ENCODE results near the gene ASXL1. TPM values are rescaled to one million over a fixed set of nuclear protein-coding genes. Genes with fewer than 3 reads are reported as not detected.
"Not testable (repeated sequence)": the region's sequence is repeated elsewhere in the genome, so short reads cannot be mapped to it uniquely, and the experiment has no call there.

ASXL1 gene
- total RNA-seq, 1 donor from 2014 or later = 27.0 TPM

DNA sequence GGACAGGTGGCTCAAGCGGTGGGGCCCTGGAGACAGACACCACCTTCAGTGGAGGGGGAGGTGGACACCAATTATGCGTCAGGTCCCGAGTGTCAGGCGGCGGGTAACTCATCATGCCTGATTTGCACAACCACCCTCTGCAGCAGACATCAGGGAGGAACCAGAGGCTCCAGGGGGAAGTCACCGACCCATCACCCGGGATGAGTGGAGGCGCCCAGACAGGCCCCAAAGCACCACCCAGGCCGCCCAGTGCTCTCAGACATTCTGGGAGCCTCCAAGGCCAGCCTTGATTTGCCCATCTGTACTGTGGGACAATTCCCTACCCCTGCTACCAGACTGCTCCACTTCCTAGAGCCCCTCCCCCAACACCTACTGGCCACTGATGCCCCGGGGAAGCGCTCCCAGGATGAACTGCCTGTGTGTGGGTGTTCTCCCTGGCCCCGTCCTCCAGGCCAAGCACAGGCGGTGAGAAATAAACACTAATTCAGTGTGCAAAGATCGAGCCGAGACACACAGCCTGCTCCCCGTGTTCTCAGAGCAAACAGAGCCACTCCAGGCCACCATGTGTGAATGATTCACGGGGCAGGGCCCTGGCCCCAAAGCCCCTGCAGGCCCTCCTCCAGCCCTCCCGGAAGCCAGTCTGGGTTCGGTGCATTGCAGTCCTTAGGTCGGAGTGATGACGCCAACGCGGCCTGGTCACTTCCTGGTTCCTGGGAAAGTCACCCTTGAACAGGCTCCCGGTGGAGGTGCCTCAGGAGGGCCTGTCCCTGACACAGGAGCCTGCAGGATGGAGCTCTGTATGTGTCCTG lies 107.2 kb downstream of the ASXL1 start:
- no peak for DNase-seq (ENCODE audit: low read depth)

DNA sequence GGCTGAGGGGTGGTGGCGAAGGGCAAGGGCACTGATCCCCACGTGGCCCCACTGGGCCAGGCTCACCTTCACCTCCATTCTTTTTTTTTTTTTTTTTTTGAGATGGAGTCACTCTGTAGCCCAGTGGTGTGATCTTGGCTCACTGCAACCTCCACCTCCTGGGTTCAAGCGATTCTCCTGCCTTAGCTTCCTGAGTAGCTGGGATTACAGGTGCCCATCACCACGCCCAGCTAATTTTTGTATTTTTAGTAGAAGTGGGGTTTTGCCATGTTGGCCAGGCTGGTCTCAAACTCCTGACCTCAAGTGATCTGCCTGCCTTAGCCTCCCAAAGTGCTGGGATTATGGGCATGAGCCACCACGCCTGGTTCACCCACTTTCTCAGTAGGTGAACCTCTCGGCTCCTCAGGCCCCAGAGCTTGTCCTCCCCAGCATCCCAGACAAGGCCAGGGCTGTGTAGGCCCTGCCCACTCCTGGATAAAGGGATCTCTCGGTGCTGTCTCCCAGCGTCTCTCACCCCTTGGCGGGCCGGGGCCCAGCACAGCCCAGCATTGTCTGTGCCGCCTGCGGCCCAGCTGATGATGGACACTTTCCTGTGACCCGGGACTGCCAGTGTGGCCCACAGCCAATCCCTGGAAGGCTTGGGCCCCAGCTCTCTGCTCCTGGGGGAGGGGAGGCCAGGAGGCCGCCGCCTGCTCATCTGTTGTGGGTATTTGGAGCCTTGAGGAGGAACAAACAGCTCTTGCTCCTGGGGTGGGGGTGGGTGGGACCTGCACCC lies 108.0 kb downstream of the ASXL1 start:
- DNase-seq (ENCODE audit: low read depth) = not testable (repeated sequence)

DNA sequence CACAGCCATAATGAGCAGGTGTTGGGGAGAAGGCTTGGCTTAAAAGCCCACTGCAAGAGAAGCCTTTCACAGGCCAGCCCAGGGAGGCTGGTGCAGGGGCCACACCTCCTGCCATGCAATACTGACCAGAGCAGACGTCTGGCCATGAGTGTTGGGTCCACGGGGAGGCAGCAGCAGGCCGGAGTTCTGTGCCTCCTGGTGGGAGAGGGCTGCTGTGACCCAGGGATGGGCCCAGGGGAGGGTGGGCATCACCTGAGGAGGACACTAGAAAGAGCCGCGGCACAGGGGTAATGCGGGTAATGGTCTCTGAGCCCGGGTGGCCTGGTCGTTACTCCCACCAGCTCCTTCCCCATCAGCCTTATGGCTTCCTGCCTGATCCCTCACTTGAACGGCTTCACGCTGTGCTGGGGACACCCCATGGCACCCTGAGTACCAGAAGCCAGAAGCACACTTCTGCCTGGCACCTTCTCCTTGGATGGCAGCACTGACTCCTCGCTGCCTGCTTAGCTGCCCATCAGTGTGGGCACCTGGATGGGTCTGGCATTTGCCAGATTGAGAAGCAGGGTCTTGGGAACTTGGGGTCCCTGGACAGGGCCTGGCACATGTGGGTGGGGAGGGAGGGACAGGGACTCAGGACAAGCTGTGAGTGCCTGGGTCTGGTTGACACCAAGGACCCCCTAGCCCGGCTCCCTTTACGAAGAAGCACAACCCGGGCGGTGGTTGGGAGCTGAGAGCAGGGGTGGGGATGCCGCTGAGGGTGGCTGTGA lies 108.8 kb downstream of the ASXL1 start:
- no peak for DNase-seq (ENCODE audit: low read depth)

DNA sequence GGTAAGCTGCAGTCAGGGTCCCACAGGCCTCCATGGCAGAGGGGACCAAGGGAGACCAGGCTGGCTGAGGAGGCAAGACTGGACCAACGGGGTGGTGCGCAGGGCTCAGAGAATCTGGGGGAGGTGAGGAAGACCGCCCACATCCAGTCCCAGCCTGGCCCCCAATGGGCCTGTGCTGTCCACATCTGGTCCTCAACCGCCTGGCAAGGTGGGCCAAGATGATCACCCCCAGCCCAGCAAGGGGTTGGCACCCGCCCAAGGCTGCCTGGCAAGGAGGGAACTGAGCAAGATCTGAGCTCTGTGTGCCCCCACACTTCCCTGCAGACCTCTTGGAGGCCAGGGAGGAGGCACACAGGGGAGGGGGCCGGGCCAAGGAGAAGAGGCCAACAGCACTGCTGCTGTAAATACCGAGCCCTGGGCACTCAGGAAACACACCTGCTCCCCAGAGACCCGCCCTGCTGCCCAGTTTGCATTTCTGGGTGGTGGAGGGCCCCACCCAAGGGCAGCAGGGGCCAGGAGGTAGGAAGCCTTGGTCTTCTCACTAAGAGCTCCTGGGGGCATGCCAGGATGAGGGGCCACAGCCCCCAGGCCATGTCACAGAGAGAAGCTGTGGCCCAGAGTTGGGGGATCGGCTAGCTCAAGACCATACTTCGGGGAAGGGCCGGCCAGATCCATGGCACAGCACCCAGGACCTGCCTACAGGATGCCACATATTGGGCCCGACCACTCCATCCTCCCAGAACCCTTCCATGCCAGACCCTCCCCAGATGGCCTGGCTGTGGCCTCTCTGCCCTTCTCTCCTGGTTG lies 109.6 kb downstream of the ASXL1 start:
- no peak for DNase-seq (ENCODE audit: low read depth)

DNA sequence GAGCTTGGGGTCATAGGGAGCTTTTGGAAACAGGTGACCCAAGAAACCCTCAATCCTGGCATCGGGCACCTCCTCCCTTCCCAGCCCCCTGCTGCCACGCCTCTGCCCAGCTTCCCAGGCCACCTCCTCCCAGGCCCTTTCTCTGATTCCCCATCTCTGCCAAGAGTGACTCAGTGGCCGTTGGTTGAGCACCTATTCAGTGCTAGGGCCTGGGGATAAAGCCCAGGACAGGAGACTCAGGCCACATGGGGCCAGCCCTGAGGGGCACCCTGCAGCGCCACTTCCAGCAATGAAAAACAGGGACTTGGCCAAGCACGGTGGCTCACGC lies 110.1 kb downstream of the ASXL1 start:
- DNase-seq (ENCODE audit: low read depth) = no peak

DNA sequence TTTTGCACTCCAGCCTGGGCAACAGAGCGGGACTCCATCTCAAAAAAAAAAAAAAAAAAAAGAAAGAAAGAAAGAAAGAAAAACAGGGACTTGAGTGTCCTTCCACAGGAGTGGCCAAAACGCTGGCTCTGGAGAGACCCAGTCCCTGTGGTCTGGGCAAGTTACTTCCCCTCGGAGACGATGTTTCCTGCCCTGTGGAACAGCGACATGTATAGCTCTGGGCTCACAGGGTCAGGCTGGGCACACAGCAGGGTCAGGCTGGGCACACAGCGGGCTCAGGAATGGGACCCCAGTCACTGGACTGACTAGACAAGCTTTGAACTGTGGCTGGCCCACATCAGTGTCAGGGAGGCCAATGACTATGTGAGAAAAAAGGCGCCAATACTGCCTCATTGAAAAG lies 110.7 kb downstream of the ASXL1 start:
- DNase-seq (ENCODE audit: low read depth) = no peak

DNA sequence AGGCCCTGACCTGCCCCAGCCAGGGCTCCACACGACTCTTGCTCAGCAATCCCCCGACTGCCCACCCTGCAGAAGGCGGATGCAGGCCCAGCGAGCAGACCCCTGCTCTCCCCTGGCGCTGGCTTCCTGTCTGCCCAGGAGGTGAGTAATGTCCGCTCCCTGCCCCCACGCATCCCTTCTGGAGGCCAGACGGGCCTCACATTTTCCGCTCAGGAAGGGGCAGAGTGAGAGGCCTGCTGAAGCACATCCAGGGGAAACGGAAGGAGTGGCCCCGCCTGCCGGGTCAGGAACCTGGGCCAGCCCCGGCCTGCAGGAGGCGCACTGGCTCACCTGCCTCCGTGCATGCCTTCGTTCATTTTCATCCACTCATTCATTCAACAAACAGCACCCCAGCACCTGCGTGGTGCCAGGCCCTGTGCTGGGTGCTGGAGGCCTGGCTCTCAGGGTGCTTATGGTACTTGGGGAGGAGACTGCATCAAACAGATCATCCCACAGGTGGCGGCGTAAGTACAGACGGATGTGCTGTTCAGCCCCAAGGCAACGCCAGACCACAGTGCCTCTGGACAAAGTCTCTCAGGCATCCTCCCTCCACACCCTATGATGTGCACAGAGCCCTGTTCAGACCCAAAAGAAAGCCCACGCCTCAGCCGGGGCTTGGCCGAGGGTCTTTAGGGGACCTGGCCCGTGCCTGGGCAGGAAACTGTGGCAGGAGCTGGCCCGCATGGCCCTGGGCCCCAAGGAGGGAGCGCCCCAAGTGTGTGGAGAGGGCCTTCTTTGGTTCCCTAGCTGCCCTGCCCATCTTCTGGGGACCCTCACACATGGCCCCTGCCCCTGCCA lies 112.1 kb downstream of the ASXL1 start:
- no peak for DNase-seq (ENCODE audit: low read depth)

DNA sequence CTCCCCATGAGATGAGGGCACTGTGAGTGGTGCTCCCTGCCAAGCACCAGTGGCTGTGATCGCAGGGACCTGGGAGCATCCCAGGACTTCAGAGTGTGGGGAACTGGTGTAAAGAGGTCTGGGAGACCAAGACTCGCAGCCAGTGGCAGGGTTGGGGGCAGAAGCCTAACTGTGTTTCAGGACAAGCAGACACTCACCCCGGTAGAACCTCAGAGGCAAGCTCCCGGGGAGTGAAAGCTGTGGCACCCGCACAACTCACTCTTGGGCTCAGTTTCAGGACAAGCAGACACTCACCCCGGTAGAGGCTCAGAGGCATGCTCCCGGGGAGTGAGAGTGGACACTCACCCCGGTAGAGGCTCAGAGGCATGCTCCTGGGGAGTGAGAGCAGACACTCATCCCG lies 112.8 kb downstream of the ASXL1 start:
- DNase-seq (ENCODE audit: low read depth) = no peak

DNA sequence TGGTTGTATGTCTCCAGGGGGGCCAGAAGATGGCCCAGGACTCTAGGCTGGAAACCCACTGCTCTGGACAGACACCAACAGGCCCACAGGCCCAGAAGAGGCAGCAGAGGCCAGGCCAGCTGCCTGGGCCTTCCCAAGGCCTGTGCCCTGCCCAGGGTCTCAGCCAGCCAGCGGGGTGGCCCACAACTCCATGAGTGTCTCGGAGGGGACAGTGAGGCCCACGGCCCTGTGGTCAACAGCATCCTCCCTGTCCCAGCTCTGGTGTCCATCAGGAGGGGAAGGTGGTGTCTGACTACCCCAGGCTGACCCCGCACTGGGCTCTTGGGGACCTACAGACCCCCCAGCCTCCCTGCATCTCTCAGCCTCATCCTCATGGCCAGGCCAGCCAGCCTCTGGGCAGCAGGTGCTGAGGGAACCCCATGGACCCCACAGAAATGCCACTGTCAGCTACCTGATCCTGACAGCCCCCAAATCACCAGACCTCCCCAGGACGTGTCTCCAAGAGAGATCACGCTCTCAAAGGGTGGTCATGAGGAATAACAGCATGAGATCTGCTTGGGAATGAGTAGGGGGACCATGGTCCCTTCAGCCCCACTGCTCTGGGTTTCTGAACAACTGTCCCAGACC lies 114.6 kb downstream of the ASXL1 start:
- DNase-seq (ENCODE audit: low read depth) = no peak

DNA sequence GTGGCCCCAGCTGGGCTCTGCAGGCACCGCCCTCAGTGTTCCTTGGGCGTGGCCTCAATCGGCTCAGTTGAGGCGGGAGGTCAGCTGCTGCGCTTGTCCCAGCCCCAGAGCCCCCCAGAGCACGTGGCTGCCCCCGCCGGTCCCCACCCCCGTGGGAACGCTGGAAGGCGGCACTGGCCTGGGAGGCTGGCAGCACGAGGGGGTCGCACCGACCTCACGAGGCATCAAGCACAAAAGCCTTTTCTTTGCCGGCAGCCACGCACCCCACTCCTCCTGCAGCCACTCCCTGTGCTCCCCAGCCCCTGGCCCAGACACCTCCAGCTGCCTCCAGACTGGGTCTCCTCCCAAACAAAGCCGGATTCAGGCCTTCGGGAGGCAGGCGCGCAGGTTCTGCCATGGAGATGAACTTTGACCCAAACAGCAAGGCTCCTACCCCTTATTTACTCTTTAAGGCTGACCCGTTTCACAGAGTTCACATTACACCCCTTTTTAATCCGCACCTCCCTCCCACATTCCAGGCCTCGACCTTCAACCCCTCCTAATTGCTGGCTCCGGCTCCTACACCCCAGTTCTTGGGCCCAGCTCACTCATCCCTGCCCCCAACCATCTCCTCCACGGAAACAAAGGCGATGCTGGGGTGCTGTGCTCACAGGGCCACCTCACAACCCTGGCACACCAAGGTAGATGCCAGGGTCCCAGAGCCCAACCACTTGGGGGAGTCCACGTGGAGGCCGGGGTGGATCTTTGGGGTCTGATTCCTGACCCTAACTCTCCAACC lies 115.3 kb downstream of the ASXL1 start:
- DNase-seq (ENCODE audit: low read depth) = no peak

DNA sequence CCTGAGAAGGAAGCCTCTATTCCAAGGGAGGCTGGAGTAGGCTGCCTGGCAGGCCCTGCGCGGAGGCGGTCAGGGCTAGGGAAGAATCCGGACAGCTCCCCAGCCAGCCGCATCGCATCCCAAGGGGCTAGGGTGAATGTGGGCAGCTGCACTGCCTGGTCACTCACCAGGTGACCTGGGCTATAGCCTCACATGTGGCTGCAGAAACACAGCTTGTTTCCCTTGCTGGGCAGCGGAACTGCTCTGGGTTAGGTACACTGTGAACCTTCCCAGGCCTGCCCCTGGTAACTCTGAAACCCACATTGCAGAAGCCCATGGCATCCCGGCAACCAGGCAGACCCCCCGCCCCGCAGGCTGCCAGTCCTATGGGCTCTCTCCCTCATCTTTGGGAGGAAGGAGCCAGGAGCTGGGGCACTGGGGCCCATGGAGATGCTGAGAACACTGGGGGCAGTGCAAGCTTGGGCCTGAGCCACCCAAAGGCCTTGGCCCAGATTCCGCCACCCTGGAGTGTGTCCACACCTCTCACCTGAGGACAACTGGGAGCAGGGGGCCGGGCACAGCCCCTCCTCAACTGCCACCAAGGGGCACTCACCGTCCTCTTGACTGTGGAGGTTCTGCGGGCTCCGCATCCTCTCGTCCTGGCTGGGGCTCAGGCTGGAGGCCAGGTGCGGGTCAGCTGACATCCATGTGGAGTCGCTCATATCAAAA lies 116.0 kb downstream of the ASXL1 start:
- no peak for DNase-seq (ENCODE audit: low read depth)

DNA sequence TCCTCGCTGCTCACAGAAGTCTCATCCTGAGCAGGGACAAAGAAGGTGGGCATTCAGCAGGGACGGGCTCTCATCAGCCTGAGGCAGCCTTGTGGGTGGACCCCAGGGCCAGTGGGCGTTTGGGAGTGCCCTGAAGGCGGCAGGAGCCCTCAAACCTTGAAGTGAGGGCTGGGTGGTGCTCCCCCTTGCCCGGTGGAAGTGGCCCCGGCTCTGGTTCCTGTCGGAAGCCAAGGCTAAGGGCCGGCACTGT lies 116.5 kb downstream of the ASXL1 start:
- DNase-seq (ENCODE audit: low read depth) = no peak

DNA sequence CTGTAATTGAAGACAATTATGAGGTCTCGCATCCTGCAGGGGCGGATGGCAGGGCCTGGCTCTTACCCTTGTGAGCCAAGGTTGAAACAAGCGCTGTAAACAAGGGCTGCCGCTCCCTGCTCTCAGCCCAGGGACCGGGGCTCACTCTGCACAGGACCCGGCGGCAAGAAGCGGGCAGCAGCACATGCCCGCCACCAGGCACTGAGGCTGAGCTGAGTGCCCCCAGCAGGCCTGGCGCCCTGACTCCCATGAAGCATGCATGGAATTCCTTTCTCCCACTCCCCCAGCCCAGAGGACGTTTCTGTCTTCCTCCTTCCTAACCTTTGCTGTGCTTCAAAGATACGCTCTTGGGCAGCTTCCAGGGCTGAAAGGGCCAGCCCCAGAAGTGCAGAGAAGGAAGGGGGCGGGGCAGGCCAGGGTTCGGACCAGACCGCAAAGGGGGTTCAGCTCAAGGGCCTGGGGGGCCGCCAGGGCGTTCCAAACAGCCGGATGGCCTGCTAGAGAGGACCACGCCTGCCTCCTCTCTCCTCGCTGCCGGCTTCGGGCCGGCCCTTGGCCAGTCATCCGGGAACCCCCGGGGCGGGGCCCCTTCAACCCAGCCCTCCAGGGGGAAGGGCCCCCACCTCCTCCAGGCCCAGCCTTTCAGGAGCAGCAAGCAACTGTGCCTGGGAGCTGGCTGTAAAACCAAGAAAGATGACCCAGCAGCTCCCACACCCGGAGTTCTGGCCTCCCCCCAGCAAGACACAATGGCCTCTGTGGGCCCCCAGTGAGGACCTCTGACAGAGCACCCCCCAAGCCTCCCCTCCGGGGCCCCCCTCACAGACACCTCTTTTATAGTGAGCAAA lies 117.1 kb downstream of the ASXL1 start:
- peak; percentile 94 for DNase-seq (ENCODE audit: low read depth)

DNA sequence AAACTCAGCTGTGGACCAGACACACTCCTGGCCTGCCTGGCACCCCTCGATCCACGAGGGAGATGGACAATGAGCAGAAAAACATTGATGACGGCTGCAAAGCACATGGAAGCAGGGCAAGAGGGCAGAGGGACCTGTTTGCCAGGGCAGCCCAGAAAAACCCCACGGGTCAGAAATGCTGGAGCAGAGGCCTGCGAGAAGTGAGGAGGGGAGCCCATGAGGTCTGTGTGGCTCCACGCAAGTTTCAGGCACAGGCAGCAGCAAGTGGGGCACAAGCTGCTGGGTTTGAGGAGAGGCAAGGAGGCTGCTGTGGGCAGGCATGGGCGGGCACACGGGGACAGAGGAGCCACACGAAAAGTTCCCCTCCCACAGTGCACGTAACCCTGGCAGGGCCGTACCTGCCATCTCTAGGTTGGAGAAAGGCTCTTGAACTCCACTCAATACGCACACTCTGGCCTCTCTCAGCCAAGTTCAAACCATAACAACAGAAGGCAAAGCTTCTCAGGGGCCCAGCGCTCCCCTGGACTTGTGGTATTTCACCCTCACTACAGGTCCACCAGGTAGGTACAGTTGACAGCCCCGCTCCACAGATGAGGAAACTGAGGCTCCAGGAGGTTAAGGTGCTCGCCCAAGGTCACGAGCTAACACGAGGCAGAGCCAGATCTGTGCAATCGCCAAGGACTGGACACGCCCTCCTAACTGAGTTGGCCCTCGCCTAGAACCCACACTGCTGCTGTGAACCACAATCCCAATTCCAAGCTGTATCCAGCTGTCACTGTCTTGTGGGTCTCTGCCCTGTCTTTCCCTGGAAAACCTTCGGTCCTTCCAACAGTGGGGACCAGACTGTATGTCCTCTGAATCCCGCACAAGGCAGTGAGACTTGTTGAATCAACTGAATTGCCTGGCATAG lies 118.8 kb downstream of the ASXL1 start:
- DNase-seq (ENCODE audit: low read depth) = peak; percentile 74

DNA sequence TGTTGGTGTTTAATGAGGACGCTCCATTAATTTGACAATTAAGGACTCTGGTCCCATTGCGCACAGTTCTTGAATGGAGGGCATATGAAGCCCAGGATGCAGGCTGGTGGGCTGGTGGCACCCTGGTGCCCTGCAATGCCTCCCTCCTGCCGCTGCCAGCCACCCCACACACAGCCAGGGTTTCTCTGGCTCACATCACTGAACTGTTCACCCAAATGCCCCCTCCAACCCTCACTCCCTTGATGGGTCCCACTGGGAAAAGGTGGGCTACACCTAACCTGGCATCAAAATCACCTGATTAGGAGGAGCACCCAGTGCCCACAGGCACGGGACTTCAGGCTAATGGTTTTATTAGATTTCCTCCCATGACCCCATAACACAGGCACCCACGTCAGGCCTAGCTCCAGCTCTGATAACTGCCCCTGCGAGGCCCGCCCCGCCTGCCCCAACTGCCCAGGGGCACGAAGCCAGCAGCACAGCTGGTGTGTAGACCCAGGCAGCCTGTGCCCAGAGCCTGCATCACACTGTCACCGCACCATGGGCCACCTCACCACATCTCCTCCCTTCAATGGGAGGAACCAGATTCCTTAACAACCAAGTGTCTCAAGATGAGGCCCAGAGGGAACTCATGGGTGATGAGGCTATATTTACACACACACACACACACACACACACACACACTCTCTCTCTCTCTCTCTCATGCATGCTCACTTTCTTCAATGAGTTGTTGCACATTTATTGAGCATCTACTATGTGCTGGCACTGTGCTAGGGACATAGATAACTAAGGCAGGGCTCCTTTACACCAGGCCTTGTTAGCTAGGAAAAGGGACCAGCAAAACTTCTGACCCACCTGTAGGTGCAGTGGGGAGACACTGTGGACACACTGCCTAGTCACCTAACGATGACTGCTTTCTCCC lies 119.7 kb downstream of the ASXL1 start:
- peak; percentile 87 for DNase-seq (ENCODE audit: low read depth)

DNA sequence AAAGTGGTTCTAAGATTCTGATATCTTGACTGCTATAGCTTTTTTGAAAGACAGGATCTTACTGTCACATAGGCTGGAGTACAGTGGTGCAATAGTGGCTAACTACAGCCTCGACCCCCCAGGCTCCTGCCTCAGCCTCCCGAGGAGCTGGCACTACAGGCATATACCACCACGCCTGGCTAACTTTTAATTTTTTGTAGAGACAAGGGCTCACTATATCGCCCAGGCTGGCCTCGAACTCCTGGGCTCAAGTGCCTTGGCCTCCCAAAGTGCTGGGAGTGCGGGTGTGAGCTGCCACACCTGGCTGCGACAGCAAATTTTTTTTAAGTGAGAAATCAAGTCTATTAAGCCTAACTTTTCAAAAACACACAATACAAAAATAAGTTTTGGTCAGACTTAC lies 120.4 kb downstream of the ASXL1 start:
- no peak for DNase-seq (ENCODE audit: low read depth)
